K562 (cell line): ENCODE measurements around the gene C4orf46. TPM values are rescaled to one million over a fixed set of nuclear protein-coding genes. Genes with fewer than 3 reads are reported as not detected.
A peak's percentile ranks its signal among the peaks of the same experiment; 100 is the strongest.

ENCODE experiments used
- ATAC-seq: fragments of 200-7000 bp; cut with Tn5 transposase; 3 replicates; pipeline ENCODE4 v1.9.1; 2020; ENCODE audit warnings: moderate library complexity
- BruUV-seq: library from RNA; stranded (reverse); fragments of 400-500 nt; replicated peaks from 2 replicates; lab custom pipeline; 2021; lab: Mats Ljungman, UMichigan
- CTCF ChIA-PET: fragments of 300-600 bp; formaldehyde crosslinking; extraction: SDS; loops from one replicate; lab custom pipeline; 2021; ENCODE audit warnings: low intra/inter-chr PET ratio; lab: Yijun Ruan, JAX
- POLR2A ChIA-PET: fragments of 300-600, 350-650 bp; sonication (Branson Sonifier 250); formaldehyde crosslinking; extraction: SDS; loops from one replicate; lab custom pipeline; 2021; ENCODE audit warnings: antibody characterized with exemption, inconsistent platforms; lab: Yijun Ruan, JAX
- DNase-seq, 4 experiments: peaks; one replicate each; pipeline versions ENCODE4 v3.0.0 to v3.0.0-alpha.2; 2011 to 2018; ENCODE audit warnings: low spot score in 3 of 4, mixed read lengths in 3 of 4; ENCODE audit errors: extremely low read depth in 1 of 4
- FAIRE-seq: peaks from 2 replicates; lab custom pipeline; 2011; peaks lifted over from hg19 to GRCh38; lab: Jason Lieb, UNC
- H2AFZ ChIP-seq: 2 replicates; pipeline ENCODE4 v1.6.0; 2011; ENCODE audit warnings: low read depth, low read length, control low read depth, inconsistent platforms
- H3K27ac ChIP-seq: fragments of 200-600 bp; 3 replicates; pipeline ENCODE4 v1.8.0; 2011; ENCODE audit warnings: low read depth, mild to moderate bottlenecking, control low read depth, inconsistent platforms, low read length, moderate library complexity, mixed read lengths; ENCODE audit errors: extremely low read depth
- H3K27me3 ChIP-seq, 2 experiments: fragments of 300-600 bp in 1 of 2; 2 replicates in 1 of 2; 3 replicates in 1 of 2; pipeline versions ENCODE4 v1.6.0 to v1.8.0; 2011; ENCODE audit warnings: inconsistent platforms in 2 of 2, low read length in 2 of 2, mild to moderate bottlenecking in 1 of 2, mixed read lengths in 1 of 2, moderate library complexity in 1 of 2; ENCODE audit not compliant: control insufficient read depth in 2 of 2, insufficient read depth in 2 of 2
- H3K36me3 ChIP-seq: fragments of 300-600 bp; 3 replicates; pipeline ENCODE4 v1.8.0; 2011; ENCODE audit warnings: mild to moderate bottlenecking, low read length, inconsistent platforms; ENCODE audit not compliant: control insufficient read depth, insufficient read depth
- H3K4me1 ChIP-seq, 2 experiments: fragments of 200-600 bp in 1 of 2; replicated peaks in 1 of 2; 2 replicates in 1 of 2; 3 replicates in 1 of 2; pipeline versions ENCODE4 v1.5.1 to v1.8.0; 2011; ENCODE audit warnings: inconsistent platforms in 2 of 2, low read length in 2 of 2, mild to moderate bottlenecking in 1 of 2, mixed read lengths in 1 of 2, moderate library complexity in 1 of 2; ENCODE audit not compliant: control insufficient read depth in 2 of 2, insufficient read depth in 2 of 2
- H3K4me2 ChIP-seq: 2 replicates; pipeline ENCODE4 v1.6.1; 2011; ENCODE audit warnings: low read length, control low read depth, inconsistent platforms, mixed read lengths; ENCODE audit not compliant: insufficient read depth
- H3K4me3 ChIP-seq: fragments of 200-600 bp; sonication (generic), shearing (Covaris generic); 2 replicates; pipeline ENCODE4 v1.5.1; 2016; ENCODE audit warnings: control low read depth, inconsistent platforms
- H3K79me2 ChIP-seq: fragments of 200-600 bp; 3 replicates; pipeline ENCODE4 v1.8.0; 2011; ENCODE audit warnings: low read length, inconsistent platforms; ENCODE audit not compliant: control insufficient read depth, insufficient read depth
- H3K9ac ChIP-seq, 2 experiments: 2 replicates each; pipeline versions ENCODE4 v1.6.0 to v1.6.1; 2011; ENCODE audit warnings: low read depth in 2 of 2, low read length in 2 of 2, control low read depth in 1 of 2, inconsistent platforms in 1 of 2, mild to moderate bottlenecking in 1 of 2, mixed read lengths in 1 of 2; ENCODE audit not compliant: insufficient read depth in 1 of 2
- H3K9me1 ChIP-seq: one replicate; pipeline ENCODE4 v1.6.0; 2011; ENCODE audit warnings: inconsistent platforms, mild to moderate bottlenecking, low read length, moderate library complexity; ENCODE audit not compliant: control insufficient read depth, insufficient read depth
- H3K9me3 ChIP-seq: replicated peaks from 2 replicates; pipeline ENCODE4 v1.5.1; 2011; ENCODE audit warnings: low read depth, low read length, inconsistent platforms; ENCODE audit not compliant: control insufficient read depth, insufficient read depth
- H4K20me1 ChIP-seq: replicated peaks from 2 replicates; pipeline ENCODE4 v1.6.1; 2011; ENCODE audit warnings: low read length, inconsistent platforms, mixed read lengths; ENCODE audit not compliant: control insufficient read depth, insufficient read depth
- DDX20 ChIP-seq: fragments of 450-650 bp; IDR thresholded peaks from 2 replicates; pipeline ENCODE4 v1.6.1; 2016; ENCODE audit warnings: missing genetic modification characterization, low read depth, mild to moderate bottlenecking, missing compliant biosample characterization, moderate library complexity
- HMBOX1 ChIP-seq: sonication (generic); IDR thresholded peaks from 2 replicates; pipeline ENCODE4 v1.6.1; 2016
- LEF1 ChIP-seq: fragments of 450-650 bp; IDR thresholded peaks from 2 replicates; pipeline ENCODE4 v1.6.1; 2016; ENCODE audit warnings: mild to moderate bottlenecking
- PCBP2 ChIP-seq: fragments of 200-400 bp; formaldehyde crosslinking; IDR thresholded peaks from 2 replicates; pipeline ENCODE4 v1.6.1; 2018; ENCODE audit warnings: low read length, low read depth, mild to moderate bottlenecking, moderate library complexity; ENCODE audit not compliant: poor library complexity, severe bottlenecking
- WGBS: fragments of 100-300 bp; shearing (Covaris generic); methylation state at CpG from one replicate; pipeline ENCODE4 v1.1.6; 2016; ENCODE audit warnings: low coverage, mixed read lengths; ENCODE audit not compliant: insufficient coverage; ENCODE audit errors: missing lambda C conversion rate; 5-methylcytosine and 5-hydroxymethylcytosine counted together
- in situ Hi-C: fragments of 300-500 bp; cut with MboI; formaldehyde crosslinking; loops from 4 replicates; pipeline ENCODE4 v1.15.0; 2018; ENCODE audit warnings: inconsistent platforms, mixed read lengths
- intact Hi-C: fragments of 100-400 bp; cut with micrococcal nuclease; formaldehyde crosslinking; loops from 2 replicates; pipeline ENCODE4 v1.14.2; 2022
- polyA plus RNA-seq, 8 experiments: library from polyadenylated mRNA; depleted of rRNA in 4 of 8; stranded (reverse) in 5 of 8; unstranded in 3 of 8; fragments of >200 nt; fragmentation: Nextera tagmentation in 2 of 8; fragmentation: Illumina TruSeq in 1 of 8; extraction: Ambion mirVana in 2 of 8; extraction: Trizol in 1 of 8; gene quantifications; 2 replicates each; pipeline versions ENCODE4 v1.2.1 to v1.2.3, GENCODE V29; 2011 to 2014; ENCODE audit warnings: inconsistent platforms in 1 of 8, missing spikeins in 1 of 8
- total RNA-seq, 7 experiments: library from RNA; depleted of rRNA in 6 of 7; stranded (reverse); fragments of >200 nt in 6 of 7; fragmentation: Illumina TruSeq in 2 of 7; extraction: Trizol in 2 of 7; gene quantifications; 2 replicates each; pipeline versions ENCODE4 v1.2.1 to v1.2.3, GENCODE V29; 2011 to 2021; ENCODE audit warnings: low replicate concordance in 1 of 7

C4orf46 gene
- total and polyA plus RNA-seq, 9 of the 15 experiments (the other 6 are each of a cell fraction or from before 2014, with no cell fraction given), result 9.7 to 24.4 (median 17.0) TPM

GRCh38 chr4:158652920-158653319 lies 18.8 kb downstream of the C4orf46 start:
- in situ Hi-C loops, result no loop called here
- ATAC-seq, result no peak

DNA sequence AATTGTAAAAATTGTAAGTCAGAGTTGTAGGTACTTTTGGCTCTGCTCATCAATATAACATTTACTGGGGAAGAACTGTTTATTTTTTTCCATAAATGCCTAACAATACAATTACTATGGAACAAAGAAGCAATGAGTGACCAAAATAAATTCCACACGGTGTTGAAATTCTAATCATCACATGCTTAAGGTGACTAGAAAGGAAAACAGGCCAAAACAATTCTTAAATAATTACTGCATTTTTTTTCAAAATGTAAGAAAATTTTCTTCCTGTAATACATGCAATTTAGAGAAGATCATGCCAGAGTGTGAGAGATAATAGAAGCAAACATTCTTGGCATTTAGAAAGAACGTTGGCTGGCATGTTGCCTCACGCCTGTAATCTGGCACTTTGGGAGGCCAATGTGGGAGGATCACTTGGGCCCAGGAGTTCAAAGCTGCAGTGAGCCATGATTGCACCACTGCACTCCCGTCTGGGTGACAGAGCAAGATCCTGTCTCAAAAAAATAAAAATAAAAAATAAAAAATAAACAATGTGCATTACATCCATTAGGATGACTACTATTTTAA lies 22.5 kb downstream of the C4orf46 start:
- Histone ChIP-seq H3K27me3 (no peaks in the 10 kb centered on the region; a peak in 1 of 5 replicates), H3K27ac (no peak overlapping the region), H3K9me3 (no peaks in the 10 kb centered on the region), H3K9me1 (no peaks in the 10 kb centered on the region), H4K20me1 (no peaks in the 10 kb centered on the region), H3K79me2 (no peaks in the 10 kb centered on the region), H3K4me3 (no peak overlapping the region), H3K36me3 (no peaks in the 10 kb centered on the region), H3K9ac (no peak overlapping the region), H3K4me2 (no peak overlapping the region), H2AFZ (no peak overlapping the region), H3K4me1 (no peaks in the 10 kb centered on the region)
- BruUV-seq, result no TSS peak
- DNase-seq, result no peak
- POLR2A ChIA-PET, result no interaction called here
- ATAC-seq, result no peak
- intact Hi-C loops, result no loop called here
- in situ Hi-C loops, result no loop called here
- no peak for FAIRE-seq
- WGBS, result 8% methylated on average over 4 of the region's 4 CpGs
- CTCF ChIA-PET, result no interaction called here
- no peak for TF ChIP-seq LEF1

More at GRCh38 chr4:158652920-158653319, 18.8 kb downstream of the C4orf46 start:
- POLR2A ChIA-PET, result no interaction called here
- WGBS, result 0% methylated on average over 2 of the region's 2 CpGs
- intact Hi-C loops, result no loop called here
- no peaks in the 10 kb centered on the region for H4K20me1 ChIP-seq
- H3K79me2 ChIP-seq, result no peaks in the 10 kb centered on the region
- peak; percentile 70 for TF ChIP-seq HMBOX1
- TF ChIP-seq DDX20 (tag), result no peak
- TF ChIP-seq PCBP2, result no peak
- TF ChIP-seq, all 486 proteins: peak for 1
- no peak overlapping the region for H3K9ac ChIP-seq
- no peaks in the 10 kb centered on the region for H3K36me3 ChIP-seq
- no peaks in the 10 kb centered on the region for H3K9me1 ChIP-seq
- H2AFZ ChIP-seq, result no peak overlapping the region
- H3K27ac ChIP-seq, result no peak overlapping the region
- CTCF ChIA-PET, result no interaction called here
- no peak overlapping the region; the same call in 1 of the 2 replicates for H3K4me2 ChIP-seq
- H3K9me3 ChIP-seq, result no peaks in the 10 kb centered on the region
- no peaks in the 10 kb centered on the region for H3K27me3 ChIP-seq
- FAIRE-seq (no peak), DNase-seq (no peak)
- H3K4me3 ChIP-seq, result no peak overlapping the region
- BruUV-seq, result no TSS peak
- peaks cover 0 to 5% of the 10 kb centered on the region in 2 experiments; a peak in 2 of 5 replicates for H3K4me1 ChIP-seq
